ENCODE measurements around the gene MRPL52.

The MRPL52 gene

DNA sequence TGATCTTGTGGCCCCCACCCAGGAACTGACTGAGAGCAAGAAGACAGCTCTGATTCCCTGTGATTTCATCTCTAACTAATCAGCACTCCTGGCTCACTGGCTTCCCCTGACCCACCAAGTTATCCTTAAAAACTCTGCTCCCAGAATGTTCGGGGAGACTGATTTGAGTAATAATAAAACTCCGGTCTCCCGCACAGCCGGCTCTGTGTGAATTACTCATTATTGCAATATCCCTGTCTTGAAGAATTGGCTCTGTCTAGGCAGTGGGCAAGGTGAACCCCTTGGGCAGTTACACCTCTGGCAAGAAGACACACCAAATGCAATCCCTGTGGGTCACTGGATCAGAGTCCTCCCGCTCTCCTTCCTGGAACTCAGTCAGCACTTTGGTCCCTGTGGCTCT is 35.7 kb upstream of the MRPL52 start:
- no peak overlapping the region for H3K27ac ChIP-seq
- TF ChIP-seq, protein P1, sequence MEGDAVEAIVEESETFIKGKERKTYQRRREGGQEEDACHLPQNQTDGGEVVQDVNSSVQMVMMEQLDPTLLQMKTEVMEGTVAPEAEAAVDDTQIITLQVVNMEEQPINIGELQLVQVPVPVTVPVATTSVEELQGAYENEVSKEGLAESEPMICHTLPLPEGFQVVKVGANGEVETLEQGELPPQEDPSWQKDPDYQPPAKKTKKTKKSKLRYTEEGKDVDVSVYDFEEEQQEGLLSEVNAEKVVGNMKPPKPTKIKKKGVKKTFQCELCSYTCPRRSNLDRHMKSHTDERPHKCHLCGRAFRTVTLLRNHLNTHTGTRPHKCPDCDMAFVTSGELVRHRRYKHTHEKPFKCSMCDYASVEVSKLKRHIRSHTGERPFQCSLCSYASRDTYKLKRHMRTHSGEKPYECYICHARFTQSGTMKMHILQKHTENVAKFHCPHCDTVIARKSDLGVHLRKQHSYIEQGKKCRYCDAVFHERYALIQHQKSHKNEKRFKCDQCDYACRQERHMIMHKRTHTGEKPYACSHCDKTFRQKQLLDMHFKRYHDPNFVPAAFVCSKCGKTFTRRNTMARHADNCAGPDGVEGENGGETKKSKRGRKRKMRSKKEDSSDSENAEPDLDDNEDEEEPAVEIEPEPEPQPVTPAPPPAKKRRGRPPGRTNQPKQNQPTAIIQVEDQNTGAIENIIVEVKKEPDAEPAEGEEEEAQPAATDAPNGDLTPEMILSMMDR (conservative IDR thresholded peaks at IDR 0.05), result no peak

DNA sequence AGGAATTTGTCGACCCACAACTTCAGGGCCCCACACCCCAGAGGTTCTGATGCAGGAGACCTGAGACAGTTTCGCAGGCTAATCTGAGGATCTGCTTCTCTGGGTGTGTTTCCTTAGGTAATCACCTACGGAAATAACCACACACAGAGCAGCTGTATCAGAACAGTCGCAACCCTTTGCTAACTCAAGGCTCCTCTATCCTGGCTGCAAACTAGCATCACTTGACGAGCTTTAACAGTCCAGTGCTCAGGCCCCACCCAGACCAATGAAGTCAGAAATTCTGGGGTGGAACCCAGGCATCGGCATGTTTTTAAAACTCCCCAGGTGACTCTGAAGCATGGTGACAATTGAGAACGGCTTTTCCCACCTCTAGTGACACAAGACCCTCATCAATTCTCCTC is 35.1 kb upstream of the MRPL52 start:
- H3K27ac ChIP-seq, result no peak overlapping the region
- TF ChIP-seq, protein P1 (conservative IDR thresholded peaks at IDR 0.05), result no peak

DNA sequence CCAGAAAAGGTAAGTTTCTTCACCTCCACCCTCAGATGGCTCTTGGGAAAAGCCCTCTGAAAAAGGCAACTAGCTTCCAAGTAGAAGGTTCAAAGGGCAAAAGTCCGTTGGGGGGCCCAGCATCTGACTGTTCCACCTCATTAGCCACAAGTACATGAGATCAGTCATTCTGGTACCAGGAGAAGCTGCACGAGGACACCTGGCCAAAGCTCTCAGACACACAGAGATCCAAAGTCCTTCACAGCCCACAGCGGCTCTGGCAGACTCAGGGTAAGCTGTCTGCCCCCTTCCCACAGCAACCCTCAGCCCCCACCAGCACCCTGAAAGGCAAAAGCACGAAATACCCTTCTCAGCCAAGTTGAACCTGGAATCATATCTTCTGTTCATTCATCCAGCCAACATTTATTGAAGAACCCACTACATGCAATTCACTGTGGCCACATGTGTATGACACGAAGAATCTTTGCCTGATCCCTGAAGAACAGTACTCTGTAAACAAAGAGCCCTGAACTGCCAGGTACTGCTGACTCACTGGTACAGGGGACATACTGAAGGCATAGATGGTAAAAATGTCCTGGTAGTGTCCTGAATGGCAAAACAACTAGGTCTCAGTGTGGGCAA is 33.5 kb upstream of the MRPL52 start:
- no peak overlapping the region for H3K27ac ChIP-seq
- TF ChIP-seq, protein P1 (conservative IDR thresholded peaks at IDR 0.05), result no peak

DNA sequence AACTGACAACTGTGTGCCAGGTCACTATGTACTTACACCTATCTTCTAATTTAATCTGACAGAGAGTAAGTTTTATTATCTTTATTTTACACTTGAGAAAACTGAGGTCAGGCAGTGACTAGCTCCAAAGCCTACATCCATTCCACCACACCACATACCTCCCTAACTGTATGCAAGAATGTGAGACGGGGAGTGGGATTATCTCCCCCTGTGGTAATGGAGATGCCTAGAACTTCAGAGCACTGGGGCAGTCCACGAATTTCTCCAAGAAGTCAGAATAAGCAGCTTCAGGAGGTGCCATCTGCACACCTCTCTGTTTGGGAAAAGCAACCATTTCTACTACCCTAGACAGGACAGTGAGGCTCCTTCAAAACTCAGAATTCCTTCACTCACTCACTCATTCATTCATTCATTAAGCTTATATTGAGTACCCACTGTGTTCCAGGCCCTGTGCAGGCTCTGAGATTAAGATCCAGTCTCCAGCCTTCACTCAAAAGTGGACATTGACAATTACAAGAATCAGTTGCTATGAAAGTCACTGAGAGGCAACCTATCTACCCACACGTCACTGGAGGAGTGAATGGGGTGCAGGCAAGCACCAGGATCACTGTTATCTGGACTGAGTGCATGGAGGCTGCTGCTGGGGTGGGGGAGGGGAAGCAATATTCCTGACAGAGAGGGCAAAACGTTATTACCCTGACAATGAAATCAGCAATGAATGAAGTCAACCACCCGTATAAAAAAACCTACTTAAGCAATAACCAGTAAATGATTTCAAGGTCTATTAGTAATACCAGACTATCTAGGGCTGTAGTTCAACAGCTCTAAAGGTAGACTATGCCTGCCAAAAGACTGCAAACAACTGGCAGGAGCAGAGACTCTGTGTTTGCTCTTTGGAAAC is 32.4 kb upstream of the MRPL52 start:
- H3K27ac ChIP-seq, result no peak overlapping the region
- TF ChIP-seq, protein P1 (conservative IDR thresholded peaks at IDR 0.05), result no peak

DNA sequence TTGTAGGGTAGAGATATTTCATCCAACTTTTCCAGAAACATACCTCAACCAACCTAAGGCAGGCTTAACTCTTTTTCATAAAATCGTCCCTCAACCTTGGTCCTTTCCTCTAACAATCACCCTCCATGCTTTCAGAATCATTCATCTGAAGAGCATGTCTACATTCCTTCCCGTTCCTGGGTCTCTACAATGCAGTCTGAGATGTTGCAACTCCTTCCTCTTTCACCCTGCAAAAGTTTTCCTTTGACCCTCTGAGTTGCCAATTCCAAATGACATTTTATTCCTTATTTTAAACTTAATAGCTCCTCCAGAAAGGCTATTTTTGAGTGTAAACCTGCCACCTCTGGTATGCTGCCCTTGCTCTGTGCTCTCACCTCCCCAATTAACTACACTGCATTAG is 31.2 kb upstream of the MRPL52 start:
- no peak overlapping the region for H3K27ac ChIP-seq
- TF ChIP-seq, protein P1 (conservative IDR thresholded peaks at IDR 0.05), result no peak

DNA sequence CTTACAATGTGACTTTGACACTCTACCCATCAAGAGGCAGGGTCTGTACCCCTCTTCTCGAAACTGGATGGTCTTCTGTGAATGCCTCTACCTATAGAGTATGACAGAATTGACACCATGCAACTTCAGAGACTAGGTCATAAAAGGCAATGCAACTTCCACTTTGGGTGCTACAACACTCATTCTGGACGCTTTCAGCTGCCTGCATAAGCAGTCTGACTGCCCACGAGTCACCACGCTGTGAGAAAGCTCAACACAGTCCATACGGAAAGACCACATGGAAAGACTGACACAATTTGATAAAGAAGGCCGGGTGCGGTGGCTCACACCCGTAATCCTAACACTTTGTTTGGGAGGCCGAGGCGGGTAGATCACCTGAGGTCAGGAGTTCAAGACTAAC is 29.3 kb upstream of the MRPL52 start:
- TF ChIP-seq, protein P1 (conservative IDR thresholded peaks at IDR 0.05), result no peak
- no peak overlapping the region for H3K27ac ChIP-seq

DNA sequence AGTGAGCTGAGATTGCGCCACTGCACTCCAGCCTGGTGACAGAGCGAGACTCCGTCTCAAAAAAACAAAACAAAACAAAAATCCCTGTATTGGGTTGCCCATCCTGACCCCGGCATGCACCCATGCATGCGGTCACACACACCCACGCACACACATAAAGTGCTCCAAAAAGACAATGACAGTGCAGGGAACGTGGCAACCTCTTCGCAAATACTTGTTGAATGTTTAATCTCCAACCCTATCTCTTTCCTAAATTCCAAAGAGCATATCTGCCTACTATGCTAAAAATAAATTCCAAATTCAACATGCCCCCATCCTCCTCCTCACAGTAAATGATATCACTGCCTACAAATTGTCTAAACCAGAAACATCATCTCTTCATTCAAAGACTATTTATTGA is 28.0 kb upstream of the MRPL52 start:
- TF ChIP-seq, protein P1 (conservative IDR thresholded peaks at IDR 0.05), result no peak

More for the DNA sequence above, 28.0 kb upstream of the MRPL52 start:
- H3K27ac ChIP-seq, result no peak overlapping the region

Data from VCaP (cell line).